GM21529 (cell line): ENCODE measurements around the gene POC1A.

Experiments used
- ATAC-seq: cut with Tn5 transposase; IDR thresholded peaks from one replicate; pipeline ENCODE4 v1.9.1; 2021; ENCODE audit not compliant: unreplicated experiment

Gene POC1A

DNA sequence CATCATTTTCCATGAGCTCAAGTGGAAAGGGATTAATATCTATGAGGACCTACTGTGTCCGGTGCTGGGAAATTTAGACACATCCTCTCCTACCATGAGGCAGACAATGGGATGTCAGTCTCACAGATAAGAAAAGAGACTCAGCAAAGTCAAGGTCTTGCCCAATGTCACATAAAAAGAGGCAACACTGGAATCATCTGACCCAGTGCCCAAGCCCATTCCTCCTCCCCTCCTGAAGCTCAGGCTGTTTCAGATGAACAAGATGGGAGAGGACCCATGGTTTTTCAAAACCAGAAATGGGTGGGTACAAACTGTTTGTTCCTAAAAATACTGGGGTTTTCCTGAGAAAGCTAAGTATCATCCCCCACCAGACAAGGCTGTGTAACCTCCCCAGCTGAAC, 22.2 kb downstream of the POC1A start:
- no peak for ATAC-seq

DNA sequence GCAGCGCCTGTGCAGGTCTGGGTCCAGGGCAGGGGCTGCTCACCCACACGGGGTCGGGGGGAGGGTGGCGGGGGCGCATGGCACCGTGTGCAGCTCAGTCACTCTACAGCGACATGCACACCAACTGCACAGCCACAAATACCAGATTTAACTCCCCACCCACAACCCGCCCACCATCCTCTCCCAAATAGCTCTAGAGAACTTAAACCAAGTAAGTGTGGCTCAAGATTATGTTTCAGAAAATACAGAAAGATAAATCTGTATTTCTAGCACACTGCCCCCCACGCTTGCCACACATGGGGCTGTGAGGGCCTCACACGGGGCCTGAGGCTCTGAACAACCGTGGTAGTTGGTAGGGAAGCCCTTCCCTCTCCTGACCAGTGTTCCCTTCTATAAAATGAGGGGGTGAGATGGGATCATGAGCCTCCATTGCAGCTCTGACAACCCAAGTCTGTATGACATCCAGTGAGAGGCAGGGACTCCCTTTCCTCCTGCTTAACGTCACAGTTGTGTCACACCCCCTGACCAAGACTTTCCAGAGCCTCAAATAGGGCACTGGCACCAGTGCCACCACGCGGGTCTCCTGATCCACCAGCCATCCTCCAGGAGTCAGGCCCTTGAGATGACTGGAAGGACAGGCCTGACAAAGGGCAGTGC, 23.1 kb downstream of the POC1A start:
- no peak for ATAC-seq

DNA sequence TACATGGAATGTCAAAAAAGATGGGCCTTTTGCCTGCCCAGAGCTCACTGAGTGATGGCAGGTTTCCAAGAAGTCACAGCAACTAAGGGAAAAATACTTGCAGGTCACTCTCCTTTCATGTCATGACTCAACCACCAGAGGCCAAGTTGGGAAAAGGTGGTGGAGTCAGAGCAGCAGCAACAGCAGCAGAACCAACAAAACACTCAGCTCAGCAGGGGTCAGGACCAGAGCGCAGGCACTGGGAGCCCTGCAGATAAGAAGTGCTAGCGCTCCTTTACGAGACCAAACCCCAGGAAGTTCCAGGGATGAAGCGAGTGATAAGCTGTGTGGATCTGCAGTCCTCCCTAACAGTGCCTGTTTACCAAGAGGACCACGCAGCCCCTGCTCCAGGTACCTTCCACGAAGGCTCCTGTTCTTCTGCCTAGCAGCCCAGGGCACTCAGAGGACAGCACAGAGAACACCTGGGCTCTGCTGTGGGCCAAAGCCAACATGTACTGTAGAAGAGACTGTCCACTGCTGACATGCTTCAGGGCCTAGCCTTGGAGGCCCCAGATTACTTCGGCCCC, 26.0 kb downstream of the POC1A start:
- no peak for ATAC-seq

DNA sequence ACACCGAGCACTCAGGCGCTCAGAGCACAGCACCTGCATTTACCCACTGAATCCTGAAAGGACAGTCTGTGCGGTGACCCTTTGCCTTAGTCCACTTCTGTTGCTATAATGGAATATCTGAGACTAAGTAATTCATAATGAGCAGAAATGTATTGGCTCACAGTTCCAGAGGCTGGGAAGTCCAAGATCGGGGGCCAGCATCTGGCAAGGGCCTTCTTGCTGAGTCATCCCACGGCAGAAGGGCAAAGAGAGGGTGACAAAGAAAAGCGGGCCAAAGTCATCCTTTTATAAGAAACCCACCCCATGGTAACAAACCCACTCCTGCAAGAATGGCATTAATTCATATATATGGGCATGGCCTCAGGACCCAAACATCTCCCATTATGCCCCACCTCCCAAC, 27.7 kb downstream of the POC1A start:
- no peak for ATAC-seq

DNA sequence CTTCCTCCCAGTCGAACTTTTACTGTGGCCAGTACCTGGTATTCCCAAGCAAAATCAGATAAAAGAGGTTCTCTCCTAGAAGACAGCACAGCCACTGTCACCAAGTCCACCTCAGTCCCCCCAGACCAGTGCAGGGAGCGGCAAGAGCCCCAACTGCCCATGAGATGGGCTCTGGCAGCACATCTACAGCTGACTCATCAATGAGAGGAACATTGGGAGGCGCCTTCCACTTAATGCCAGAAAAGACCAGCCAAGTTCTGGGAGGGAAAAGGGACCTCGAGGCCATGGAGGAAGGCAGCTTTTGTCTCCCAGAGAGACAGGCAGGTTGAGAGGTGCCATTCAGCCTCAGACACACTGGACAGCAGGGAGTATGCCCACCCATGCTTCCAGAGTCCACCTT, 28.2 kb downstream of the POC1A start:
- ATAC-seq: no peak

DNA sequence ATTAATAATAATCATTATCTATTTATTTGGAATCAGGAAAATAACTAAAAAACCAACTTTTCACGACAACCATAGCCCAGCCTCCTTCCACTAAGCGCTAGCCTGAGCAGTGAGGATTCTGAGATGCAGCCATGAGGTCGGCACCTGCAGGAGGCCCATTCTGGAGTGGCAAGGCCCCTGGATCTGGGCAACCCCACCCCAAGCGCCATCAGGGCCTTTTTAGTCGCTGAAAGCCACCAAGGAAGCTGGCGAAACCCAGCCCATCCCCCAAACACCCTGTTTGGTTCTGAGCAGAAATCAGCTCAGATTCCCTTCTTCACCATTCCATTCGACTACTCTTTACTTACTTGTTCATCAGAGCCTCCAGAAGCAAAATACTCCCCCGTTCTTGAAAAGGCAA, 29.5 kb downstream of the POC1A start:
- ATAC-seq: no peak

DNA sequence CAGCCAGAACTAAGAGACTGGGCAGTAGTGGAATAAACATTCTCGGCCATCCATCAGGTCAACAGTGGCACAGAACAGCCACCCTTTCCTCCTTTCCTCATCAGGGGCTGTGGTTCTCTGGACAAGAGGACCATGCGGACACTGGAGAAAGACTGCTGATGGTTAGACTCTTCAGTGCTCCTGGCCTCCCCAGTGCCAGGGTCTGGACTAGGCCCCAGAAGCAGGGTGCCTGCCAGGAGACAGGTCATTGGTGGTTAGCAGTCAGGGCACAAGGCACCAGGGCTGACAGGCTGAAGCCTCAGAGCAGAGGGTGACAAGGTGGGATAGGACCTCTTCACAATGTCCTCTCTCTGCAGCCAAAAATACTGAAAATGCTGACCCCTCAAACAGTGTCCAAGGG, 30.1 kb downstream of the POC1A start:
- ATAC-seq: no peak

DNA sequence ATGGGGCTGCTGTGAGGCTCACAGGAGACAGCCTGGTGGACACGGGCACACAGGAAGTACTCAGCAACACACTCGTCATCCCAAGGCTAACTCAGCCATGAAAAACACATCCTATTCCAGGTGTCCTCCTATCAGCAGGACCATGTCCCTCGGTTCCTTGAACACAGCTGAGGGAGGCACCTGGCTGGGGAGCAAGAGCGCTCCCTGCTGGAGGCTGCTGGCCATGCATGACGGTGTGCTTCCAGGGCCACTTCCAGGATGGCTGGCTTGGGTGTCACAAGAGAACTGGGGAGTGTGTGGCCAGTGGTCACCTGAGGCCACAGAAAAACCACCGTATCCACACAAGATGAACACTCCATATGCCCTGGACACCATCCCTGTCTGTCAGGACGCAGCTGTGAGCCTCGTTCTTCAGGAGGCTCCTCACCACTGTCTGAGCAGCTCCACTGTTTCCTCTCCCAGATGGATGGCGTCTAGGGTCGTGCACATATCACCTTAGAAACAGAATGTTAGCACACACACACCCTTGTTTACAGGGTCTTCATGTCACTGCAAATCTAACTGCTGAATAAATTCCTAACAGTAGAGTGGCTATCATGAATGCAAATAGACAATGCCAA, 31.0 kb downstream of the POC1A start:
- no peak for ATAC-seq

DNA sequence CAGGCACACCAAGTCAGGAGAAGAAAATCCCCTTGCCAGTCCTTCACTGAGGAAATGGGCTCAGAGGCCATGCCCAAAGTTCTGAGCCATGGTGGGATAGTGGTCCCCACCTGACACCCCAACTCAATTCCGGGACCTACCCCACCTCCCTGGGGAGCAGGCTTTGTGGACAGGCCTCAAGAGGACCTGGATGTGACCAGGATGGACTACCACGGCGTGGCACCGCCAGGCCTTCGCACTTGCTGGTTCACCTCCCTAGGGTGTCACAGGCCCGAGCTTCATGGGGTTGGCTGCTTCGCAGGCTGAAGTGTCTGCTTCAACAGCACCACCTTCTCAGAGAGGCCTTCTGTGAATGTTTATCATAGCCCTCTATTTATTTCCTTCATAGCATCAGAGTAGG, 31.7 kb downstream of the POC1A start:
- ATAC-seq: no peak

DNA sequence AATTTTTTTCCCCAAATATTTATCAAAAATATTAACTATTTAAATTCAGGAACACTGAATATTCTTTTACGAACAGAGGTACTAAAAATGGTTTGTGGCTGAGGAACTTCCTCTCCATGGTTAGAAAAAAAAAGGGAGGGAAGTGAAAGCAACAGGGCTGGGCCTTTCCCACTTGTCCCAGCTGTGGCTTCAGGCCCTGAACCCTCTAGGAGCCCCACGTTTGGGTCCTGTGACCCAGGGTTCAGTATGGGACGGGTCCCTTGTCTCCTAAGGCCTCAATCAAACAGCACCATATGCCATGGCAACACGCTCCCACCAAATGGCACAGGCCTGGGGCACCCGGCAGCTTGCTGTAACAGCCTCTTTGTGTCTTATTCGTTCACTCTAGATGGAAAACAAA, 32.4 kb downstream of the POC1A start:
- ATAC-seq: no peak

DNA sequence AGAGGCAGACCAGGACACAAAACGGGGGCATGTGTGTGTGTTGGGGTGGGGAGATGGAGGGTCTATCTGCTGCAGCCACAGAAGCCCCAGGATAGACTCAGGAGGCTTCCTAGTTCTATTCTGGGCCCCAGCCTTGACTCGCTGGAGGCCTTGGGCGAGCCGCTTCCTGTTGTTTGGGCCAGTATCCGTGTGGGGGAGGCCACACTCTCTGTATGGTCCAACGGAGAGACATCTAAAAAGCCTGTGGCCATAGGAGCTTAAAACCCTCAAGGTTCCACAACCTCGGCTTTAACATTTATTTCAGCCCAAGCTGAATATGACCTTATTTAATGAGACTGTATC, 32.8 kb downstream of the POC1A start:
- peak; percentile 53 for ATAC-seq

DNA sequence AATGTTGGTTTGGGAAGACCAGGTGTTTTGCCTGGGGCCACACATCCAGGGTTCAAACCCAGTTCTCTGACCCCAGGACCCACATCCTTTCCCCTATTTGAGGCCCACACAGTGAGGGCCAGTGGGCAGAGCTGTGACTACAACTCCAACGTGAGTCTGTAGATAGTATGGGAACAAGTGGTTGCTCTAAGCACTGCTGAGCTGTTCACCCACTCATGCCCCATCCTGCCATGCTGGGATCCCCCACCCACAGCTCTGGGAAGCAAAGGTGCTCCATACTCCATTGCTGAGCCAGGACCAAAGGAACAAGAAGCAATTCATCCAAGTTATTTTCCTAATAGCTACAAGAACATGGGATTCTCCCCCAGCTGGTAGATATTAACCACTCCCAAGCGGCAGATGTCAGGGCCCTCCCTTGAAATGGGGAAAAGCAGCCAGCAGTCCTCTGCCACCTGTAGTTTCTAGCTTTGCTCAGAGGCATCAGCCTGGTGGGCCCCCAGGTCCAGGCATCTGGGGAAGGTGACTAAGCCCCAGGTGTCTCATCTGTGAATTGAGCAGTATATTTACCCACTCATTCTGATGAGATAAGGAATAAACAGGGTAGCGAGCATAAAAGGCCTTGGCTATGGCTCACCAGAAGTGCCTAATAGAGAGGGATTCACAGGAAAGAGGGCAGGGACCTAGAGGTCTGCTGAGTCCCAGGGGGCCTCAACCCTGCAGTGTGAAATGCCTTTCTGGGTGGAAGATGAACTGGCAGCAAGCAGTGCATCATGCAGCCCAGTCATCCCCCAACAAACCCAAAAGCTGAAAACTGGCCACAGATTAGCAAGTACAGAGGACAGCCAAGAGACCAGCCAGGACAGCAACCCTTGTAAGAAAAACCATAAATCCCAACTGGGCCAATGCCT, 33.4 kb downstream of the POC1A start:
- peak; percentile 28 for ATAC-seq

DNA sequence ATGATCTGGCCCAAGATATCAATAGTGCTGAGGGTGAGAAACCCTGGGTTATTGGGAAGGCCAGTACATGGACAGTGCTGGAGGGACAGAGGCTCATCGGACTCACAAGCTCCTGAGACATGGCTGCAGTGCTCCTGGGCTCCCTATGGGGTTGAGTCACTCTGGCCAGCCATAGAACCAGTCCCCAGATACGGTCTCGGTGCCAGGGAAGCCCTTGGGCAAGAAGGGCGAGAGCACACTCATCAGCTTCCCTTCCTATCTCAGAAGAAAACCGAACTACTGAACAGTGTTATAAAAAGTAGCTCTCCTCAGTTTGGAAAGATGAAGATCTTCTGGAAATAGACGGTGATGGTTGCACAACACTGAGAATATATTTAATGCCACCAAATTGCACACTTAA, 34.4 kb downstream of the POC1A start:
- no peak for ATAC-seq

DNA sequence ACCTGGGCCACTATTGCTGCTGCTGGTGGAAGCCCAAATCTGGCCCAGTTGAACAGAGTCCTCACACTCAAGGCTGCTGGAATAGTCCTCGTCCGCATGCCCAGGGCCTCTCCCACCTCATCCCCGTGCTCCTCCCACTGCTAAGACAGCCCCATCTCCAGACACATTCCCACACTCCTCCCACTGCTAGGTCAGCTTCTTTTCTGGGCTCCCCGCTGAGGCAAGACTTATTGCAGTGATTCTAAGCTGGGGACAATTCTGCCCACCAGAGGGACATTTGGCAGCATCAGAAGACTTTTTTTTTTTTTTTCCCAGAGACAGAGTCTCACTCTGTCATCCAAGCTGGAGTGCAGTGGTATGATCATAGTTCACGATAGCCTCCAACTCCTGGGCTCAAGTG, 35.1 kb downstream of the POC1A start:
- no peak for ATAC-seq

DNA sequence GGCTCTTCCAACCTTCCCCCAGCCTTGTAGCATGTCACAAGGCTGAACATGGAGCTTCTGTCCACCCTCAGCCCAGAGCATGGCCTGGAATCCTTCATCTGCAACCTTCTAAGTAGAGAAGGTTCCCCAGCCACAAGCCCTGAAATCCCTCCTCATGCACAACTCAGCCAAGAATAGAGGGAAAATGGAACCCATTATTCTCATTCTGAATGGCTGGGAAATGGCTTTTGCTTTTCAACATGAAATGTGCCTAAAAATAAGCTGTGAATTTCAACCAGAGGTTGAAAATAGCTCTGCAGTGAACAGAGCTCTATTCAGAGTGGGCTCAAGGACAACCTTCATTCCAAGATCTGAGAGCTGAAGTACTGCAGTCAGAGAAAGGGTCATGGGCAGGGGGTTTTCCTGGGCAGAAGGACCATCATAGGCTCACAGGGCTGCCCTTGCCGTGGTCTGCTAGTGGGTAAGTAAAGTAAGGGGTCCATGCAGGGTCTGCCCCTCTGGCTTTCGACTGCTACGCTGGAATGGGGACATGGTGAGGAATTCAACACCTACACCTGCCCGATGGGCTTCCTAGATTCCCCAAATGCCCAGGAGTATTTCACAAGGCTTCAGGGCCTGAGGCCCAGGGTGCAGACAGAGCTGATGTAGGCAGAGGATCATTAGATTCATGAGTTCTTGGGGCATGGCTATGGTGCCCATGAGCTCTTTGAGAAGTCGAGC, 35.9 kb downstream of the POC1A start:
- no peak for ATAC-seq

DNA sequence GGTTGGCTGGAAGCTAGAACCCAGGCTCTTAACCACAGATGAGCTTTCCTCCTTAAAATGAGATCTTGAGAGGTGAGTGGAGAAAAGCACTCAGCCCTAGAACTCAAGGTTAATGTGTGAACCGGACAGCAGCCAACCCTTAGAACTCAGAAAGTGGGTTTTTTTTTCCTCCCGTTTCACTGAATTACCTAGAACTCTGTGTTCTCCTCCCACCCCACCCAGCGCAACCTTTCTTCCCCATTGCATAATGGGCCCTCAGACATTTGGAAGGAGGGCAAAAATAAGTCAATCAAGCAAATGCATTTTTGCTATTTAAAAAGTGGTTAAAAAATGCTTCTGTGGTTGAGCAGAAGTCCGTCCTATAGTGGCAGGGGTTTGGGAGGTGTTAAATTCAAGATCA, 36.7 kb downstream of the POC1A start:
- ATAC-seq: no peak

DNA sequence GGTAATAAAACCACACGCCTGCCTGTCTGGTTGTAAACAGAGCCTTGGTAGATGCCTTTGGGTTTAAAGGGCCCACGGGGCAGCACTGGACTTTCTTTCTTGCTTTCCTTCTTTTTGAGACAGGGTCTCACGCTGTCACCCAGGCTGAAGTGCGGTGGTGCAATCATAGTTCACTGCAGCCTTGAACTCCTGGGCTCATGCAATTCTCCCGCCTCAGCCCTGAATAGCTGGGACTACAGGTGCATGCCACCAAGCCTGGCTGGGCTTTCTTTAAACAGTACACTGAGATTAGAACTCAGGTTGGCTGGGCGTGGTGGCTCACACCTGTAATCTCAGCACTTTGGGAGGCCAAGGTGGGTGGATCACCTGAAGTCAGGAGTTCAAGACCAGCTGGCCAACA, 42.2 kb downstream of the POC1A start:
- ATAC-seq: no peak

DNA sequence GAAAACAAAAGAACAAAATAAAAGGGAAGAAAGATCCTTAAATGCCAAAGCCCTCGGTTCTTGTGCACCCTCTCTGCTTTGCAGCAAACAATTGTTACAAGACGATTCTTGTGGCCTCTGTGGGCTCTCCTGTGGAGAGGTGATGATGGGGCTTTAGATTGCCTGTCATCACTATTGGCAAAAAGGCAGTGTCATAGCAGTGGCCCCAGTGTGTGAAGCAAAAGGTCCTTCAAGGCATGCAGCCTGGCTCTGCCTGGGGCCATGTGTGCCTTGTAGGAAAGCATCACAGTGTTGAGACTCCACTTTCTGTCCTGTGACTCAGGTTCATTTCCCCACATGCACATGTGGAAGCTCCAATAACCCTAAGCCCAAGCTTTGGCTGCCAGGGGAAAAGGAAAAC, 43.7 kb downstream of the POC1A start:
- ATAC-seq: no peak

DNA sequence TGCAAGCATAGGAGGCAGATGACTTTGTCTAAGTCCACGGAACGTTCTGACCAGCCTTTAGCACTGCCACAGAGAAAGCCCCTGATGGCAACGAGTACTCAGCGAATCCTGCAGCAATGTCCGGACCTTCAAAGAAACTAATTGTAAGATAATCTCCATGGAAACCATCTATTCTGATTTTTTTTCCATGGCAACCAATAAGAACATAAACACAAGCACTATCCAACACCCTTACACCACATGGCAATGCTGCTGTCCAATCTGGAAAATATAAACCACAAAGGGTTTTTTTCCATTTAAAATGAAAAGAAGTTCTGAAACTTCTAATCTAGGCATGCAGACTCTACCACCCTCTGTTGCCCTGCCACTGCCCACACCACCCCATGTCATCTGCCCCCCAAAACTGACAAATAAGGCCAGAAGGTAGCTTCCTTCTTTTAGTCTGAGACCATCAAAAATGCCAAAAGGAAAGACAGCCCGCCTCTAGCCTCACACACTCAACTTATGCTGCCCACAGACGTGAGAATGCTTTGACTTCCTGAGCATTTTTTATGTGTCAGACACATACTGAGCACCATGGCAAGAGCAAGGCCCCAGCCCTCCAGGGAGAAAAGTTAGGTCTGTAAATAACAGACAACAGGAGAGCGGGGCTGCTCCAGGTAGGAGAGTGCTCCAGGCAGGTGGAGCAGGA, 44.5 kb downstream of the POC1A start:
- no peak for ATAC-seq

DNA sequence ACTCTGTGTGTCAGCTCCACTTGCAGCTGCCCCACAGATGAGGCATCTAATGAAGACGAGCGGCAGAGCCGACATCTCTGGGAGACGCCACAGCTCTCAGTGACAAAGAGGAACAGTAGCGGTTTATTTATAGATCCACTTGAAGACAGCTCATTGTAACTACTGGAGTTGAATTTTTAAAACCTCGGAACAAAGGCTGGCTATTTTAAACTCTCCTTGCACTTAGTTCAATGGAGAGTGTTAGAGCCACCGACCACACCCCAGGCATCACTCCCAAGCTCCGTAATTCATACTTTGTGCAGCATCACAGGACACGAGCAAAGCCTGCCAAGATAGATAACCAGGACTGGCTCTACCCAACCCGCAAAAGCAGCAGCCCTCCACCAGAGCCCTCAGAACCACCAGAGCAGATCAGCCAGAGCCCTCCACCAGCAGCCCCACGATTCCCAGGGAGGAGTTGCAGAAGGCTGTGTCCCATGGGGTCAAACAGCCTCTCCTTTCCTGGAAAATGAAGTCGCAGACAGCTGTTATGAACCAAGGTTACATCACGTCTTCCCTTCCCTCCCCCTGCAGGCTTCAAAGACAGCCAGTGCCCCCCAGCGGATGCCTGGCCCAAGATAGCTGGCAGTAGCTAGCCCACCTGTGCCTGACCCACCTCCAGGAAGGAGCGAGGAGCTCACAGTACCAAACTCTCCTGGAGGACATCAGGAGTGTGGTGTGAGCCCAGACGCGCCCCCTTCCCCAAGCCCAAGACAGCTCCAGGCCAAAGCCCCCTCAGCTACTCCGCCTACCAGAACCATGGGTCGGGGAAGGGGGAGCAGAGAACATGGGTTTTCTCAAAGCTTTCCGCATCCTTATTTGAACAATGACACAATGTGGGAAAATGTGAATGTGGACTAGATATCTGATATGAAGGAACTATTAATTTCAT, 45.7 kb downstream of the POC1A start:
- no peak for ATAC-seq
